ENCODE data around the gene KIF1A. TPM values are rescaled to one million over a fixed set of nuclear protein-coding genes. Genes with fewer than 3 reads are reported as not detected.

KIF1A gene
- total and polyA plus RNA-seq, 10 of the 15 experiments (the other 5 are each of a cell fraction or from before 2014, with no cell fraction given): 0.04 to 0.95 (median 0.06) TPM; not detected in 5

- Histone ChIP-seq H3K36me3 (ENCODE audit: control insufficient read depth in 2 of 2, insufficient read depth in 2 of 2, low read length in 1 of 2) (no peaks in the 10 kb centered on the region), H3K9ac (ENCODE audit: control insufficient read depth, insufficient read depth, low read length) (no peak overlapping the region), H3K9me3 (replicated peaks; ENCODE audit: control insufficient read depth, insufficient read depth, low read length) (no peaks in the 10 kb centered on the region), H4K20me1 (ENCODE audit: control insufficient read depth, insufficient read depth) (no peaks in the 10 kb centered on the region), H3K4me1 (ENCODE audit: control insufficient read depth, insufficient read depth, low read length) (no peaks in the 10 kb centered on the region), H3K27ac (ENCODE audit: control insufficient read depth, insufficient read depth) (no peak overlapping the region), H3K27me3 (replicated peaks in 1 of 2; ENCODE audit: control insufficient read depth in 2 of 2, insufficient read depth in 2 of 2, low read length in 1 of 2) (peaks cover 0 to 1% of the 10 kb centered on the region in 2 experiments; a peak in 2 of 4 replicates), H3K4me3 (no peak overlapping the region), H2AFZ (ENCODE audit: control insufficient read depth, low read depth, low read length) (no peak overlapping the region), H3K4me2 (ENCODE audit: control insufficient read depth, insufficient read depth) (no peak overlapping the region), H3K79me2 (ENCODE audit: control insufficient read depth, insufficient read depth, low read length) (no peaks in the 10 kb centered on the region)
- BruUV-seq (replicated peaks): no TSS peak
- CTCF ChIA-PET: interaction anchor here (0.9 kb wide), 1 partner anchor 211 kb away, joined by 3 read pairs; no protein-coding TSS in a partner anchor
- RAD21 ChIA-PET (ENCODE audit: unreplicated experiment): no interaction called here
- intact Hi-C loops (cut with micrococcal nuclease; ENCODE audit: unreplicated experiment): no loop called here
- TF ChIP-seq BCLAF1 (IDR thresholded peaks at IDR 0.05) (no peak), CTCF (IDR thresholded peaks at IDR 0.05 in 2 of 3, conservative IDR thresholded peaks at IDR 0.05 in 1 of 3; ENCODE audit: control insufficient read depth in 2 of 3, extremely low read depth in 1 of 3, insufficient read depth in 1 of 3, low read depth in 3 of 3, low read length in 3 of 3) (no peak), LARP7 (IDR thresholded peaks at IDR 0.05) (no peak), RBBP5 (conservative IDR thresholded peaks at IDR 0.05) (no peak), ZNF207 (IDR thresholded peaks at IDR 0.05; ENCODE audit: borderline replicate concordance) (no peak), PBX3 (IDR thresholded peaks at IDR 0.05; ENCODE audit: insufficient replicate concordance, low read depth, low read length) (no peak), WRNIP1 (IDR thresholded peaks at IDR 0.05; ENCODE audit: borderline replicate concordance, low read depth, low read length) (no peak), USF2 (IDR thresholded peaks at IDR 0.05; ENCODE audit: borderline replicate concordance, low read depth, low read length) (no peak), YBX1 (IDR thresholded peaks at IDR 0.05) (no peak), BCL11A (IDR thresholded peaks at IDR 0.05; ENCODE audit: low read depth, low read length) (no peak), HDAC2 (IDR thresholded peaks at IDR 0.05) (no peak), SMAD1 (IDR thresholded peaks at IDR 0.05; ENCODE audit: low read depth, partially characterized antibody) (no peak), IRF3 (IDR thresholded peaks at IDR 0.05) (no peak), RELB (IDR thresholded peaks at IDR 0.05; ENCODE audit: low read depth) (no peak)
- in situ Hi-C loops (cut with MboI): no loop called here
- POLR2A ChIA-PET: no interaction called here
- ATAC-seq: no peak
- WGBS (ENCODE audit: insufficient coverage, insufficient replicate concordance, low lambda C conversion rate, missing lambda C conversion rate): 40% methylated on average over 11 of the region's 12 CpGs
- SMC1A ChIA-PET (ENCODE audit: uncharacterized antibody, unreplicated experiment): no interaction called here
- no peak for FAIRE-seq
- no peak for DNase-seq (ENCODE audit: low read depth, low spot score)
These were observed 94.8 kb downstream of the KIF1A start for GRCh38 chr2:240725266-240725665.
